Adrenal gland (tissue), 5 donors: ENCODE measurements around the gene NCKAP5.

ENCODE experiments used
- POLR2A ChIP-seq, 2 donors: fragments of 450-650 bp; IDR thresholded peaks; one replicate each; pipeline ENCODE4 v1.6.1; 2017; ENCODE audit warnings: antibody characterized with exemption in 2 of 2, mild to moderate bottlenecking in 2 of 2, moderate library complexity in 1 of 2
- TF ChIP-seq, protein P1 (sequence below), 6 experiments: fragments of 450-650 bp in 4 of 6; fragments of 200-600 bp in 2 of 6; sonication (generic) in 1 of 6; IDR thresholded peaks; 1 replicate in 5 of 6; 2 replicates in 1 of 6; pipeline versions ENCODE4 v1.5.1 to v1.8.0; 2016 to 2021; ENCODE audit warnings: antibody characterized with exemption in 6 of 6, mild to moderate bottlenecking in 2 of 6, moderate library complexity in 1 of 6
- donor health status: DM: no; HTN: no; CAD: no.

DNA sequence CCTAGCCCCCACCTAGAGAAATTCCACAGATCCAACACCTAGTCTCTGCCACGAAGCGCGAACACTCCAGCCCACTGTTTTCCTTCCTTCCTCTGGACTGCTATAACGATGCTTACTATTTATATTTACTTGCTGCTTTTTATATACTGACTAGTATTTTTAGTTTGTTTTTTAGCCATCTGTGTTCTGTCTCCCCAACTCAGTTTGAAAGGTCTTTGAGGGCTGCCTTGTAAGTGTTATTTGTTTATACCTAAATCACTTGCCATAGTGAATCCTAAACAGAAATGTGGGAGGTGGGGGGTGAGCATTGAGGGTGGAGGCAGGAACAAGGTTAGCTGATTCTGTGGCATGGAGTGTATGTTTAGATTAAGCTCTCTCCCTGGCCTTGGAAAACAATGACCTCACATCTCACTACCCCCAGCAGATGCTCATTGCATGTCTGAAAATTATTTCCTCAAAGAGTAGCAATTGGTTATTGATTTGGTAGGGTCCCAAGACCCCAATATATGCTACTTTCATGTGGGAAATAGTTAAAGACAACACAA, 1.1 kb upstream of the NCKAP5 start:
- no peak for TF ChIP-seq POLR2A (IDR thresholded peaks at IDR 0.05)
- TF ChIP-seq, protein P1, sequence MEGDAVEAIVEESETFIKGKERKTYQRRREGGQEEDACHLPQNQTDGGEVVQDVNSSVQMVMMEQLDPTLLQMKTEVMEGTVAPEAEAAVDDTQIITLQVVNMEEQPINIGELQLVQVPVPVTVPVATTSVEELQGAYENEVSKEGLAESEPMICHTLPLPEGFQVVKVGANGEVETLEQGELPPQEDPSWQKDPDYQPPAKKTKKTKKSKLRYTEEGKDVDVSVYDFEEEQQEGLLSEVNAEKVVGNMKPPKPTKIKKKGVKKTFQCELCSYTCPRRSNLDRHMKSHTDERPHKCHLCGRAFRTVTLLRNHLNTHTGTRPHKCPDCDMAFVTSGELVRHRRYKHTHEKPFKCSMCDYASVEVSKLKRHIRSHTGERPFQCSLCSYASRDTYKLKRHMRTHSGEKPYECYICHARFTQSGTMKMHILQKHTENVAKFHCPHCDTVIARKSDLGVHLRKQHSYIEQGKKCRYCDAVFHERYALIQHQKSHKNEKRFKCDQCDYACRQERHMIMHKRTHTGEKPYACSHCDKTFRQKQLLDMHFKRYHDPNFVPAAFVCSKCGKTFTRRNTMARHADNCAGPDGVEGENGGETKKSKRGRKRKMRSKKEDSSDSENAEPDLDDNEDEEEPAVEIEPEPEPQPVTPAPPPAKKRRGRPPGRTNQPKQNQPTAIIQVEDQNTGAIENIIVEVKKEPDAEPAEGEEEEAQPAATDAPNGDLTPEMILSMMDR (IDR thresholded peaks at IDR 0.05) = no peak
